DMS53 treated with DMSO at 0.1 percent for 48 hours (cell line): ENCODE results near the gene GAGE12J.
"Not testable (repeated sequence)": the region's sequence is repeated elsewhere in the genome, so short reads cannot be mapped to it uniquely, and the experiment has no call there.

Experiments used
- DNase-seq: peaks from one replicate; lab custom pipeline; 2025; ENCODE audit not compliant: unreplicated experiment; lab: John Stamatoyannopoulos, UW

GAGE12J gene

GRCh38 chrX:49321737-49322136 is at the start of gene GAGE12J:
Gene GAGE12J, plus strand, starts transcription at chrX:49322037. Its CDS starts 1,157 bp downstream, at chrX:49323194.
- DNase-seq, result not testable (repeated sequence)

- DNase-seq, result no peak
Observed at GRCh38 chrX:49272421-49272820, 49.4 kb upstream of the GAGE12J start.

- DNase-seq, result no peak
Observed at GRCh38 chrX:49273181-49273727, 48.6 kb upstream of the GAGE12J start.

- DNase-seq, result no peak
Observed at GRCh38 chrX:49276207-49276606, 45.6 kb upstream of the GAGE12J start.

GRCh38 chrX:49276671-49277534 is 44.9 kb upstream of the GAGE12J start:
- no peak for DNase-seq

GRCh38 chrX:49277535-49277830 is 44.4 kb upstream of the GAGE12J start:
- DNase-seq, result no peak

GRCh38 chrX:49278081-49278480 is 43.8 kb upstream of the GAGE12J start:
- no peak for DNase-seq

GRCh38 chrX:49282647-49283011 is 39.2 kb upstream of the GAGE12J start:
- DNase-seq, result no peak

GRCh38 chrX:49284212-49284611 is 37.6 kb upstream of the GAGE12J start:
- no peak for DNase-seq

- no peak for DNase-seq
Observed at GRCh38 chrX:49286136-49286535, 35.7 kb upstream of the GAGE12J start.

GRCh38 chrX:49286581-49286980 is 35.3 kb upstream of the GAGE12J start:
- DNase-seq, result no peak

GRCh38 chrX:49287665-49288064 is 34.2 kb upstream of the GAGE12J start:
- no peak for DNase-seq

- no peak for DNase-seq
Observed at GRCh38 chrX:49290215-49290614, 31.6 kb upstream of the GAGE12J start.

GRCh38 chrX:49291615-49292337 is 30.1 kb upstream of the GAGE12J start:
- peak; percentile 35 for DNase-seq

- no peak for DNase-seq
Observed at GRCh38 chrX:49292400-49293362, 29.2 kb upstream of the GAGE12J start.

GRCh38 chrX:49299293-49299692 is 22.5 kb upstream of the GAGE12J start:
- DNase-seq, result not testable (repeated sequence)

- DNase-seq, result no peak
Observed at GRCh38 chrX:49300703-49301102, 21.1 kb upstream of the GAGE12J start.

- no peak for DNase-seq
Observed at GRCh38 chrX:49303346-49303745, 18.5 kb upstream of the GAGE12J start, which contains the start of gene GAGE10. Gene GAGE10, plus strand, starts transcription at chrX:49303646. Its CDS starts 1,214 bp downstream, at chrX:49304860.

GRCh38 chrX:49307775-49308174 is 14.1 kb upstream of the GAGE12J start:
- not testable (repeated sequence) for DNase-seq

GRCh38 chrX:49308604-49309269 is 13.1 kb upstream of the GAGE12J start:
- no peak for DNase-seq
